SK-N-SH (cell line): ENCODE measurements around the gene GALNT6. TPM values are rescaled to one million over a fixed set of nuclear protein-coding genes. Genes with fewer than 3 reads are reported as not detected.

Experiments
- CTCF ChIA-PET: fragments of 300-600, 350-600 bp; formaldehyde crosslinking; extraction: SDS; loops from one replicate; lab custom pipeline; 2021; lab: Yijun Ruan, JAX
- POLR2A ChIA-PET: fragments of 350-600 bp; sonication (Branson Sonifier 250); formaldehyde crosslinking; extraction: SDS; loops from one replicate; lab custom pipeline; 2020; ENCODE audit warnings: antibody characterized with exemption, inconsistent platforms; lab: Yijun Ruan, JAX
- DNase-seq: peaks from one replicate; pipeline ENCODE4 v3.0.0; 2012
- H2AFZ ChIP-seq: fragments of 200-600 bp; sonication (generic); 2 replicates; pipeline ENCODE4 v1.8.1; 2016; ENCODE audit warnings: antibody characterized with exemption, mild to moderate bottlenecking, low read depth
- H3F3A ChIP-seq: fragments of 200-600 bp; sonication (generic); replicated peaks from 2 replicates; pipeline ENCODE3; 2016; ENCODE audit warnings: antibody characterized with exemption, mild to moderate bottlenecking; ENCODE audit not compliant: insufficient read depth
- H3K27ac ChIP-seq, 2 experiments: fragments of 200-500 bp in 1 of 2; fragments of 200-600 bp in 1 of 2; sonication (Bioruptor generic) in 1 of 2; sonication (generic), shearing (Covaris generic) in 1 of 2; 2 replicates each; pipeline versions ENCODE4 v1.5.1 to v1.6.1; 2014 to 2016; ENCODE audit warnings: low read depth in 2 of 2, inconsistent platforms in 1 of 2, low read length in 1 of 2, mild to moderate bottlenecking in 1 of 2, mixed read lengths in 1 of 2
- H3K27me3 ChIP-seq: fragments of 200-600 bp; sonication (generic), shearing (Covaris generic); 2 replicates; pipeline ENCODE4 v1.6.1; 2016; ENCODE audit warnings: mixed run types; ENCODE audit not compliant: insufficient read depth
- H3K36me3 ChIP-seq, 2 experiments: fragments of 200-500 bp in 1 of 2; fragments of 200-600 bp in 1 of 2; sonication (Bioruptor generic) in 1 of 2; sonication (generic) in 1 of 2; replicated peaks in 1 of 2; 2 replicates each; pipeline versions ENCODE3 to v1.5.1; 2014 to 2016; ENCODE audit warnings: low read length in 1 of 2, mild to moderate bottlenecking in 1 of 2; ENCODE audit not compliant: insufficient read depth in 2 of 2, control insufficient read depth in 1 of 2
- H3K4me1 ChIP-seq, 2 experiments: fragments of 200-500 bp in 1 of 2; fragments of 200-600 bp in 1 of 2; sonication (Bioruptor generic) in 1 of 2; sonication (generic), shearing (Covaris generic) in 1 of 2; 2 replicates each; pipeline versions ENCODE4 v1.5.1 to v1.6.1; 2014 to 2016; ENCODE audit warnings: low read depth in 1 of 2, low read length in 1 of 2, mixed run types in 1 of 2; ENCODE audit not compliant: insufficient read depth in 2 of 2, control insufficient read depth in 1 of 2
- H3K4me2 ChIP-seq: fragments of 200-600 bp; sonication (generic), shearing (Covaris generic); 2 replicates; pipeline ENCODE4 v1.6.1; 2017; ENCODE audit warnings: mixed run types
- H3K4me3 ChIP-seq, 2 experiments: fragments of 200-500 bp in 1 of 2; fragments of 200-600 bp in 1 of 2; sonication (Bioruptor generic) in 1 of 2; sonication (generic), shearing (Covaris generic) in 1 of 2; 2 replicates each; pipeline versions ENCODE4 v1.5.1 to v1.8.1; 2014 to 2016; ENCODE audit warnings: low read depth in 2 of 2, inconsistent platforms in 1 of 2, low read length in 1 of 2, mild to moderate bottlenecking in 1 of 2, mixed read lengths in 1 of 2, moderate library complexity in 1 of 2
- H3K79me2 ChIP-seq: fragments of 200-600 bp; sonication (generic); 2 replicates; pipeline ENCODE4 v1.8.1; 2017; ENCODE audit warnings: mild to moderate bottlenecking; ENCODE audit not compliant: insufficient read depth
- H3K9ac ChIP-seq: fragments of 200-600 bp; sonication (generic); 2 replicates; pipeline ENCODE4 v1.6.1; 2017; ENCODE audit warnings: mixed run types
- H3K9me2 ChIP-seq: fragments of 200-600 bp; sonication (generic); 2 replicates; pipeline ENCODE4 v1.6.1; 2017; ENCODE audit warnings: mixed run types
- H3K9me3 ChIP-seq: fragments of 200-600 bp; sonication (generic); 2 replicates; pipeline ENCODE4 v1.6.1; 2017; ENCODE audit warnings: mixed run types, mild to moderate bottlenecking, moderate library complexity
- H4K20me1 ChIP-seq: fragments of 200-600 bp; sonication (generic); 2 replicates; pipeline ENCODE4 v1.6.1; 2017; ENCODE audit warnings: mild to moderate bottlenecking, mixed run types; ENCODE audit not compliant: insufficient read depth
- CHD2 ChIP-seq: fragments of 150-350 bp; IDR thresholded peaks from 2 replicates; pipeline ENCODE4 v1.6.1; 2018; ENCODE audit warnings: low read length; ENCODE audit not compliant: partially characterized antibody
- EP300 ChIP-seq, 2 experiments: IDR thresholded peaks; 2 replicates each; pipeline versions ENCODE4 v1.4.0 to v1.6.1; 2012; ENCODE audit warnings: borderline replicate concordance in 1 of 2, low read depth in 1 of 2, low read length in 1 of 2
- EZH2phosphoT487 ChIP-seq: fragments of 200-600 bp; sonication (generic); IDR thresholded peaks from 2 replicates; pipeline ENCODE4 v1.6.1; 2017; ENCODE audit warnings: low read depth, mixed run types, mild to moderate bottlenecking, antibody characterized with exemption, moderate library complexity, borderline replicate concordance
- FOSL2 ChIP-seq: IDR thresholded peaks from 2 replicates; pipeline ENCODE4 v1.4.0; 2012; ENCODE audit warnings: low read depth, mild to moderate bottlenecking, moderate library complexity, borderline replicate concordance
- FOXJ3 ChIP-seq: sonication (generic); formaldehyde crosslinking; IDR thresholded peaks from 2 replicates; pipeline ENCODE4 v1.5.1; 2020; ENCODE audit warnings: mild to moderate bottlenecking, missing genetic modification reagents
- FOXM1 ChIP-seq: IDR thresholded peaks from 2 replicates; pipeline ENCODE4 v1.4.0; 2012; ENCODE audit warnings: low read depth, mild to moderate bottlenecking
- GATA2 ChIP-seq: sonication (generic); formaldehyde crosslinking; IDR thresholded peaks from 2 replicates; pipeline ENCODE4 v1.5.0; 2020; ENCODE audit warnings: mild to moderate bottlenecking, missing genetic modification reagents
- JUND ChIP-seq: IDR thresholded peaks from 2 replicates; pipeline ENCODE4 v1.4.0; 2012
- MEF2A ChIP-seq: IDR thresholded peaks from 2 replicates; pipeline ENCODE4 v1.4.0; 2012; ENCODE audit warnings: low read depth, borderline replicate concordance
- PBX3 ChIP-seq: IDR thresholded peaks from 2 replicates; pipeline ENCODE4; 2012
- RCOR1 ChIP-seq: fragments of 150-350 bp; IDR thresholded peaks from 2 replicates; pipeline ENCODE4 v1.6.1; 2017; ENCODE audit warnings: antibody characterized with exemption, low read length
- RXRA ChIP-seq: IDR thresholded peaks from 2 replicates; pipeline ENCODE4 v1.4.0; 2012; ENCODE audit warnings: low read depth, mild to moderate bottlenecking, borderline replicate concordance
- SIN3A ChIP-seq: IDR thresholded peaks from 2 replicates; pipeline ENCODE4 v1.6.1; 2012; ENCODE audit warnings: low read depth, mild to moderate bottlenecking, low read length, moderate library complexity, borderline replicate concordance
- SMC3 ChIP-seq: IDR thresholded peaks from 2 replicates; pipeline ENCODE4 v1.6.1; 2012; ENCODE audit warnings: low read depth, low read length, improper control_type of control experiment
- USF1 ChIP-seq: IDR thresholded peaks from 2 replicates; pipeline ENCODE4 v1.4.0; 2012; ENCODE audit warnings: low read depth, borderline replicate concordance
- WGBS: methylation state at CpG from one replicate; pipeline ENCODE4 v1.1.6; 2017; ENCODE audit warnings: low lambda C conversion rate; 5-methylcytosine and 5-hydroxymethylcytosine counted together
- polyA plus RNA-seq, 3 experiments: library from polyadenylated mRNA; depleted of rRNA; stranded (reverse); fragments of >200 nt; gene quantifications; 2 replicates each; pipeline ENCODE4 v1.2.3, GENCODE V29; 2012
- TF ChIP-seq, protein P1 (sequence below): fragments of 150-350 bp; IDR thresholded peaks from 2 replicates; pipeline ENCODE4 v1.6.1; 2017; ENCODE audit warnings: antibody characterized with exemption, low read length, low read depth, borderline replicate concordance

GALNT6 gene
- polyA plus RNA-seq, 1 of the 3 experiments (the other 2 are of a cell fraction): 0.74 TPM

DNA sequence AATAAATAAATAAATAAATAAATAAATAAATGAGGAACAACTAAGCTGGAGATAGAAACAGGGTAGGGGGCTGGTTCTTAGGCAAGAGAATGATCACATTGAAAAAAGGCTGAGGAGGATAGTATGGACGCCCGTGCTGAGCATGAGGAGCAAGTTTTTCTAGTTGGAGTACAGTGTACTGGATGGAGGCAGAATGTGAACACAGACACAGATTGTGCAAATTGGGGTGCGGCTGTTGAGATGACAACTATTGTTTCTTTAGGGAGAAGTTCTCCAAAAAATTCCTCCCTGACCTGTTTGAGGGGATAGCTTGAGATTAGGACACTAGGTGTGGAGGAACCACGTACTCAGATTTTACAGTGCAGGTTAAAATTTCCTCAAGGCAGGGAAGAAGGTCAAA is 66.3 kb downstream of the GALNT6 start:
- Histone ChIP-seq H3K9ac (no peak overlapping the region), H3F3A (no peaks in the 10 kb centered on the region), H3K4me1 (peaks cover 0 to 2% of the 10 kb centered on the region in 2 experiments; a peak in 1 of 4 replicates), H3K4me2 (no peak overlapping the region), H3K27me3 (no peaks in the 10 kb centered on the region), H3K79me2 (no peaks in the 10 kb centered on the region), H3K36me3 (no peaks in the 10 kb centered on the region), H3K9me2 (no peaks in the 10 kb centered on the region), H4K20me1 (no peaks in the 10 kb centered on the region), H3K9me3 (no peaks in the 10 kb centered on the region), H3K27ac (no peak overlapping the region), H3K4me3 (no peak overlapping the region), H2AFZ (no peak overlapping the region)
- whole genome bisulfite sequencing: 94% methylated on average over 4 of the region's 4 CpGs
- ChIA-PET CTCF (interaction anchor here (2.2 kb wide), 1 partner anchor 16 kb away, joined by 7 read pairs; no protein-coding TSS in a partner anchor), POLR2A (no interaction called here)
- DNase-seq: no peak
- TF ChIP-seq EP300 (IDR thresholded peaks at IDR 0.05; ENCODE audit: borderline replicate concordance in 1 of 2, low read depth in 1 of 2, low read length in 1 of 2) (no peak), FOXM1 (no peak), PBX3 (no peak), USF1 (no peak), FOSL2 (no peak), GATA2 (no peak), SIN3A (no peak), EZH2phosphoT487 (no peak), RXRA (no peak), JUND (no peak), CHD2 (no peak), SMC3 (no peak), MEF2A (no peak), FOXJ3 (CRISPR knock-in tag) (no peak), RCOR1 (no peak)
- TF ChIP-seq, protein P1, sequence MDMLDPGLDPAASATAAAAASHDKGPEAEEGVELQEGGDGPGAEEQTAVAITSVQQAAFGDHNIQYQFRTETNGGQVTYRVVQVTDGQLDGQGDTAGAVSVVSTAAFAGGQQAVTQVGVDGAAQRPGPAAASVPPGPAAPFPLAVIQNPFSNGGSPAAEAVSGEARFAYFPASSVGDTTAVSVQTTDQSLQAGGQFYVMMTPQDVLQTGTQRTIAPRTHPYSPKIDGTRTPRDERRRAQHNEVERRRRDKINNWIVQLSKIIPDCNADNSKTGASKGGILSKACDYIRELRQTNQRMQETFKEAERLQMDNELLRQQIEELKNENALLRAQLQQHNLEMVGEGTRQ: no peak
